GM23338 (cell line): Measurements from ENCODE around the gene PGS1. TPM values are rescaled to one million over a fixed set of nuclear protein-coding genes. Genes with fewer than 3 reads are reported as not detected.
A peak's percentile ranks its signal among the peaks of the same experiment; 100 is the strongest.

Experiments
- ATAC-seq: fragments of 200-7000 bp; cut with Tn5 transposase; 3 replicates; pipeline ENCODE4 v1.9.1; 2020
- DNase-seq: peaks from one replicate; pipeline ENCODE4 v3.0.0-alpha.2; 2015; ENCODE audit warnings: low spot score
- H2AFZ ChIP-seq: fragments of 200-600 bp; sonication (generic); 2 replicates; pipeline ENCODE4 v1.8.0; 2016; ENCODE audit warnings: antibody characterized with exemption, mild to moderate bottlenecking, moderate library complexity
- H3F3A ChIP-seq: fragments of 200-600 bp; sonication (generic); replicated peaks from 2 replicates; pipeline ENCODE4 v1.8.0; 2017; ENCODE audit warnings: antibody characterized with exemption, mixed run types, low read depth
- H3K27ac ChIP-seq: fragments of 200-600 bp; sonication (generic); 2 replicates; pipeline ENCODE4 v1.6.1; 2016; ENCODE audit warnings: low read depth
- H3K27me3 ChIP-seq: fragments of 200-600 bp; sonication (generic); 2 replicates; pipeline ENCODE4 v1.8.0; 2016; ENCODE audit warnings: mild to moderate bottlenecking, mixed run types, moderate library complexity; ENCODE audit not compliant: insufficient read depth
- H3K36me3 ChIP-seq: fragments of 200-600 bp; sonication (generic); 2 replicates; pipeline ENCODE4 v1.8.0; 2016; ENCODE audit warnings: mild to moderate bottlenecking; ENCODE audit not compliant: insufficient read depth
- H3K4me1 ChIP-seq: fragments of 200-600 bp; sonication (generic); 2 replicates; pipeline ENCODE4 v1.8.0; 2016; ENCODE audit warnings: mild to moderate bottlenecking, moderate library complexity; ENCODE audit not compliant: insufficient read depth
- H3K4me2 ChIP-seq: fragments of 200-600 bp; sonication (generic); 2 replicates; pipeline ENCODE4 v1.7.1; 2017; ENCODE audit warnings: mixed run types
- H3K4me3 ChIP-seq: fragments of 200-600 bp; sonication (generic); 2 replicates; pipeline ENCODE4 v1.6.1; 2016; ENCODE audit warnings: mixed run types
- H3K79me2 ChIP-seq: fragments of 200-600 bp; sonication (generic); replicated peaks from 2 replicates; pipeline ENCODE4 v1.8.0; 2017; ENCODE audit warnings: mild to moderate bottlenecking; ENCODE audit not compliant: insufficient read depth
- H3K9me2 ChIP-seq: fragments of 200-600 bp; sonication (generic); 2 replicates; pipeline ENCODE4 v1.8.0; 2017; ENCODE audit not compliant: insufficient read depth
- H4K20me1 ChIP-seq: fragments of 200-600 bp; sonication (generic); replicated peaks from 2 replicates; pipeline ENCODE4 v1.8.0; 2017; ENCODE audit warnings: mild to moderate bottlenecking; ENCODE audit not compliant: insufficient read depth
- H3K27ac Mint-ChIP-seq: 2 replicates; pipeline ENCODE4 v1.8.0; 2020; ENCODE audit warnings: inconsistent platforms, mild to moderate bottlenecking, moderate library complexity, mixed read lengths
- H3K27me3 Mint-ChIP-seq: 3 replicates; pipeline ENCODE4 v1.8.0; 2022; ENCODE audit warnings: low read depth, mild to moderate bottlenecking, moderate library complexity, mixed read lengths, inconsistent platforms; ENCODE audit not compliant: insufficient read depth, poor library complexity
- H3K36me3 Mint-ChIP-seq: 3 replicates; pipeline ENCODE4 v1.8.0; 2021; ENCODE audit warnings: low read depth, mild to moderate bottlenecking, inconsistent platforms, moderate library complexity, mixed read lengths
- H3K4me1 Mint-ChIP-seq: 3 replicates; pipeline ENCODE4 v1.8.0; 2020; ENCODE audit warnings: mild to moderate bottlenecking, inconsistent platforms, mixed read lengths
- H3K4me3 Mint-ChIP-seq: 3 replicates; pipeline ENCODE4 v1.8.0; 2021; ENCODE audit warnings: moderate library complexity, mild to moderate bottlenecking, inconsistent platforms, mixed read lengths
- H3K9me3 Mint-ChIP-seq: 3 replicates; pipeline ENCODE4 v1.8.0; 2020; ENCODE audit warnings: moderate library complexity, mild to moderate bottlenecking, inconsistent platforms, mixed read lengths
- CTCF ChIP-seq, 2 experiments: fragments of 200-600 bp in 1 of 2; sonication (generic) in 1 of 2; conservative IDR thresholded peaks; 2 replicates each; pipeline versions ENCODE4 v1.5.1 to v1.6.1; 2016 to 2017; ENCODE audit warnings: antibody characterized with exemption in 2 of 2, low read depth in 2 of 2, mild to moderate bottlenecking in 2 of 2, moderate library complexity in 1 of 2
- NANOG ChIP-seq: IDR thresholded peaks from 2 replicates; pipeline ENCODE4 v1.6.1; 2016; ENCODE audit warnings: antibody characterized with exemption, borderline replicate concordance
- POLR2AphosphoS5 ChIP-seq: IDR thresholded peaks from 2 replicates; pipeline ENCODE4 v1.6.1; 2016; ENCODE audit warnings: antibody characterized with exemption, low read depth
- polyA plus RNA-seq: library from polyadenylated mRNA; unstranded; fragments of >200 nt; fragmentation: Nextera tagmentation; extraction: Ambion mirVana; gene quantifications from 2 replicates; pipeline ENCODE4 v1.2.1, GENCODE V29; 2016
- total RNA-seq: library from RNA; depleted of rRNA; stranded (reverse); fragments of >200 nt; shearing (Covaris generic); gene quantifications from 2 replicates; pipeline ENCODE4 v1.2.3, GENCODE V29; 2014
- TF ChIP-seq, protein P1 (sequence below): fragments of 250-450 bp; sonication (Bioruptor Pico); IDR thresholded peaks from 2 replicates; pipeline ENCODE4 v1.5.0; 2020; ENCODE audit warnings: mild to moderate bottlenecking, moderate library complexity
- TF ChIP-seq, protein P2 (sequence below): IDR thresholded peaks from one replicate; pipeline ENCODE4 v1.6.1; 2018; ENCODE audit warnings: antibody characterized with exemption; ENCODE audit not compliant: unreplicated experiment

PGS1 gene
- total and polyA plus RNA-seq, 2 experiments from 2014 or later: 43.9 to 67.1 TPM

DNA sequence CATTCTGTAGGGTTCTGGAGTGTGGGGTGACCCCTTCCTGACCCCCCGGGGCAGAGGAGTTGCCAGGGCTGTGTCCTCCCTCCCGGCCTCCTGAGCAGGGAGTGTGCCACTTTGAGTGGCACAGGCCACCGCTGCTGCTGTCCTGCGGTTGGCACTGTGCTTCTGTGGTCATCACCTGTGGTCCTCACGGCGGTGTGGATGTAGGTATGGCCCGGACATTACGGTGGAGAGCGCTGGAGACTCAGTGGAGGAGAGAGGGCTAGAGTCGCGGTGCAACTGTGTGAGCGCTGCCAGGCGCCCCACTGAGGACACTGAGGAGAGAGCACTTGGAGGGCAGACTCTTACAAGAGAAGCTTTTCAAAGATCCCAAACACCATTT, 39.1 kb downstream of the PGS1 start:
- peaks cover 17% of the 10 kb centered on the region for H3K36me3 ChIP-seq
- no peak overlapping the region for H3K4me3 ChIP-seq
- H3K4me1 ChIP-seq: peaks cover 12% of the 10 kb centered on the region; the same call in 1 of the 2 replicates
- peaks cover 30% of the 10 kb centered on the region for H3K79me2 ChIP-seq
- TF ChIP-seq CTCF (conservative IDR thresholded peaks at IDR 0.05; ENCODE audit: low read depth in 2 of 2): peak in 1 of 2 experiments; percentile 25; a peak in 2 of 4 replicates
- TF ChIP-seq, protein P1, sequence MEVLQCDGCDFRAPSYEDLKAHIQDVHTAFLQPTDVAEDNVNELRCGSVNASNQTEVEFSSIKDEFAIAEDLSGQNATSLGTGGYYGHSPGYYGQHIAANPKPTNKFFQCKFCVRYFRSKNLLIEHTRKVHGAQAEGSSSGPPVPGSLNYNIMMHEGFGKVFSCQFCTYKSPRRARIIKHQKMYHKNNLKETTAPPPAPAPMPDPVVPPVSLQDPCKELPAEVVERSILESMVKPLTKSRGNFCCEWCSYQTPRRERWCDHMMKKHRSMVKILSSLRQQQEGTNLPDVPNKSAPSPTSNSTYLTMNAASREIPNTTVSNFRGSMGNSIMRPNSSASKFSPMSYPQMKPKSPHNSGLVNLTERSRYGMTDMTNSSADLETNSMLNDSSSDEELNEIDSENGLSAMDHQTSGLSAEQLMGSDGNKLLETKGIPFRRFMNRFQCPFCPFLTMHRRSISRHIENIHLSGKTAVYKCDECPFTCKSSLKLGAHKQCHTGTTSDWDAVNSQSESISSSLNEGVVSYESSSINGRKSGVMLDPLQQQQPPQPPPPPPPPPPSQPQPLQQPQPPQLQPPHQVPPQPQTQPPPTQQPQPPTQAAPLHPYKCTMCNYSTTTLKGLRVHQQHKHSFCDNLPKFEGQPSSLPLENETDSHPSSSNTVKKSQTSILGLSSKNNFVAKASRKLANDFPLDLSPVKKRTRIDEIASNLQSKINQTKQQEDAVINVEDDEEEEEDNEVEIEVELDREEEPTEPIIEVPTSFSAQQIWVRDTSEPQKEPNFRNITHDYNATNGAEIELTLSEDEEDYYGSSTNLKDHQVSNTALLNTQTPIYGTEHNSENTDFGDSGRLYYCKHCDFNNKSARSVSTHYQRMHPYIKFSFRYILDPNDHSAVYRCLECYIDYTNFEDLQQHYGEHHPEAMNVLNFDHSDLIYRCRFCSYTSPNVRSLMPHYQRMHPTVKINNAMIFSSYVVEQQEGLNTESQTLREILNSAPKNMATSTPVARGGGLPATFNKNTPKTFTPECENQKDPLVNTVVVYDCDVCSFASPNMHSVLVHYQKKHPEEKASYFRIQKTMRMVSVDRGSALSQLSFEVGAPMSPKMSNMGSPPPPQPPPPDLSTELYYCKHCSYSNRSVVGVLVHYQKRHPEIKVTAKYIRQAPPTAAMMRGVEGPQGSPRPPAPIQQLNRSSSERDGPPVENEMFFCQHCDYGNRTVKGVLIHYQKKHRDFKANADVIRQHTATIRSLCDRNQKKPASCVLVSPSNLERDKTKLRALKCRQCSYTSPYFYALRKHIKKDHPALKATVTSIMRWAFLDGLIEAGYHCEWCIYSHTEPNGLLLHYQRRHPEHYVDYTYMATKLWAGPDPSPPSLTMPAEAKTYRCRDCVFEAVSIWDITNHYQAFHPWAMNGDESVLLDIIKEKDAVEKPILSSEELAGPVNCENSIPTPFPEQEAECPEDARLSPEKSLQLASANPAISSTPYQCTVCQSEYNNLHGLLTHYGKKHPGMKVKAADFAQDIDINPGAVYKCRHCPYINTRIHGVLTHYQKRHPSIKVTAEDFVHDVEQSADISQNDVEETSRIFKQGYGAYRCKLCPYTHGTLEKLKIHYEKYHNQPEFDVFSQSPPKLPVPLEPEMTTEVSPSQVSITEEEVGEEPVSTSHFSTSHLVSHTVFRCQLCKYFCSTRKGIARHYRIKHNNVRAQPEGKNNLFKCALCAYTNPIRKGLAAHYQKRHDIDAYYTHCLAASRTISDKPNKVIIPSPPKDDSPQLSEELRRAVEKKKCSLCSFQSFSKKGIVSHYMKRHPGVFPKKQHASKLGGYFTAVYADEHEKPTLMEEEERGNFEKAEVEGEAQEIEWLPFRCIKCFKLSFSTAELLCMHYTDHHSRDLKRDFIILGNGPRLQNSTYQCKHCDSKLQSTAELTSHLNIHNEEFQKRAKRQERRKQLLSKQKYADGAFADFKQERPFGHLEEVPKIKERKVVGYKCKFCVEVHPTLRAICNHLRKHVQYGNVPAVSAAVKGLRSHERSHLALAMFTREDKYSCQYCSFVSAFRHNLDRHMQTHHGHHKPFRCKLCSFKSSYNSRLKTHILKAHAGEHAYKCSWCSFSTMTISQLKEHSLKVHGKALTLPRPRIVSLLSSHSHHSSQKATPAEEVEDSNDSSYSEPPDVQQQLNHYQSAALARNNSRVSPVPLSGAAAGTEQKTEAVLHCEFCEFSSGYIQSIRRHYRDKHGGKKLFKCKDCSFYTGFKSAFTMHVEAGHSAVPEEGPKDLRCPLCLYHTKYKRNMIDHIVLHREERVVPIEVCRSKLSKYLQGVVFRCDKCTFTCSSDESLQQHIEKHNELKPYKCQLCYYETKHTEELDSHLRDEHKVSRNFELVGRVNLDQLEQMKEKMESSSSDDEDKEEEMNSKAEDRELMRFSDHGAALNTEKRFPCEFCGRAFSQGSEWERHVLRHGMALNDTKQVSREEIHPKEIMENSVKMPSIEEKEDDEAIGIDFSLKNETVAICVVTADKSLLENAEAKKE: no peak
- TF ChIP-seq, protein P2, sequence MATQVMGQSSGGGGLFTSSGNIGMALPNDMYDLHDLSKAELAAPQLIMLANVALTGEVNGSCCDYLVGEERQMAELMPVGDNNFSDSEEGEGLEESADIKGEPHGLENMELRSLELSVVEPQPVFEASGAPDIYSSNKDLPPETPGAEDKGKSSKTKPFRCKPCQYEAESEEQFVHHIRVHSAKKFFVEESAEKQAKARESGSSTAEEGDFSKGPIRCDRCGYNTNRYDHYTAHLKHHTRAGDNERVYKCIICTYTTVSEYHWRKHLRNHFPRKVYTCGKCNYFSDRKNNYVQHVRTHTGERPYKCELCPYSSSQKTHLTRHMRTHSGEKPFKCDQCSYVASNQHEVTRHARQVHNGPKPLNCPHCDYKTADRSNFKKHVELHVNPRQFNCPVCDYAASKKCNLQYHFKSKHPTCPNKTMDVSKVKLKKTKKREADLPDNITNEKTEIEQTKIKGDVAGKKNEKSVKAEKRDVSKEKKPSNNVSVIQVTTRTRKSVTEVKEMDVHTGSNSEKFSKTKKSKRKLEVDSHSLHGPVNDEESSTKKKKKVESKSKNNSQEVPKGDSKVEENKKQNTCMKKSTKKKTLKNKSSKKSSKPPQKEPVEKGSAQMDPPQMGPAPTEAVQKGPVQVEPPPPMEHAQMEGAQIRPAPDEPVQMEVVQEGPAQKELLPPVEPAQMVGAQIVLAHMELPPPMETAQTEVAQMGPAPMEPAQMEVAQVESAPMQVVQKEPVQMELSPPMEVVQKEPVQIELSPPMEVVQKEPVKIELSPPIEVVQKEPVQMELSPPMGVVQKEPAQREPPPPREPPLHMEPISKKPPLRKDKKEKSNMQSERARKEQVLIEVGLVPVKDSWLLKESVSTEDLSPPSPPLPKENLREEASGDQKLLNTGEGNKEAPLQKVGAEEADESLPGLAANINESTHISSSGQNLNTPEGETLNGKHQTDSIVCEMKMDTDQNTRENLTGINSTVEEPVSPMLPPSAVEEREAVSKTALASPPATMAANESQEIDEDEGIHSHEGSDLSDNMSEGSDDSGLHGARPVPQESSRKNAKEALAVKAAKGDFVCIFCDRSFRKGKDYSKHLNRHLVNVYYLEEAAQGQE: no peak
- no peak for TF ChIP-seq POLR2AphosphoS5
- TF ChIP-seq NANOG: no peak
- H3K4me2 ChIP-seq: no peak overlapping the region
- peaks cover 60% of the 10 kb centered on the region for H3K36me3 Mint-ChIP-seq
- ATAC-seq (peak; percentile 10; the same call in 1 of the 3 replicates), DNase-seq (no peak)
- H3K27ac Mint-ChIP-seq: no peak overlapping the region
- peaks cover 10% of the 10 kb centered on the region for H3K27me3 Mint-ChIP-seq
- H3K27me3 ChIP-seq: no peaks in the 10 kb centered on the region
- H3K9me3 Mint-ChIP-seq: no peaks in the 10 kb centered on the region
- H3F3A ChIP-seq: peaks cover 17% of the 10 kb centered on the region
- H3K27ac ChIP-seq: no peak overlapping the region
- no peaks in the 10 kb centered on the region for H3K9me2 ChIP-seq
- H4K20me1 ChIP-seq: peaks cover 16% of the 10 kb centered on the region
- H3K4me1 Mint-ChIP-seq: peaks cover 39% of the 10 kb centered on the region
- H2AFZ ChIP-seq: no peak overlapping the region
- H3K4me3 Mint-ChIP-seq: no peak overlapping the region
